SU-DHL-6 (cell line): ENCODE data around the gene FUBP1.

ENCODE experiments used
- H2AFZ ChIP-seq: fragments of 200-600 bp; sonication (generic); 2 replicates; pipeline ENCODE4 v1.6.1; 2014; ENCODE audit warnings: low read depth, mild to moderate bottlenecking, moderate library complexity, mixed read lengths, antibody characterized with exemption, low read length; ENCODE audit not compliant: severe bottlenecking
- H3F3A ChIP-seq: fragments of 200-600 bp; shearing (Covaris generic); 2 replicates; pipeline ENCODE4 v1.6.0; 2016; ENCODE audit warnings: antibody characterized with exemption, mild to moderate bottlenecking; ENCODE audit not compliant: insufficient read depth
- H3K27ac ChIP-seq: fragments of 200-600 bp; sonication (generic); 2 replicates; pipeline ENCODE4 v1.5.1; 2016; ENCODE audit warnings: low read depth, mild to moderate bottlenecking, low read length, moderate library complexity, mixed read lengths
- H3K27me3 ChIP-seq: fragments of 200-600 bp; sonication (generic), shearing (Covaris generic); 2 replicates; pipeline ENCODE4 v1.6.0; 2014; ENCODE audit warnings: mild to moderate bottlenecking, low read length
- H3K36me3 ChIP-seq: fragments of 200-600 bp; sonication (generic); 2 replicates; pipeline ENCODE4 v1.6.1; 2014; ENCODE audit warnings: mild to moderate bottlenecking, low read length, mixed read lengths
- H3K4me2 ChIP-seq: fragments of 300-600, 200-600 bp; shearing (Covaris generic), sonication (generic); 2 replicates; pipeline ENCODE4 v1.6.0; 2014; ENCODE audit warnings: low read length, low read depth, mild to moderate bottlenecking; ENCODE audit not compliant: poor library complexity, severe bottlenecking
- H3K4me3 ChIP-seq: fragments of 200-600 bp; sonication (generic); 2 replicates; pipeline ENCODE4 v1.5.1; 2014; ENCODE audit warnings: antibody characterized with exemption, low read length, mild to moderate bottlenecking, mixed read lengths; ENCODE audit not compliant: insufficient read depth, poor library complexity, severe bottlenecking
- H3K79me2 ChIP-seq: fragments of 200-600 bp; sonication (generic); 2 replicates; pipeline ENCODE4 v1.6.1; 2014; ENCODE audit warnings: mild to moderate bottlenecking, low read length, moderate library complexity; ENCODE audit not compliant: insufficient read depth
- H3K9ac ChIP-seq: fragments of 200-600 bp; sonication (generic); 2 replicates; pipeline ENCODE4 v1.7.0; 2014; ENCODE audit warnings: mild to moderate bottlenecking, low read length
- H3K9me2 ChIP-seq: fragments of 200-600 bp; sonication (generic); replicated peaks from 2 replicates; pipeline ENCODE4 v1.6.1; 2014; ENCODE audit warnings: low read length; ENCODE audit not compliant: insufficient read depth
- H3K9me3 ChIP-seq: fragments of 200-600 bp; sonication (generic); 2 replicates; pipeline ENCODE4 v1.6.1; 2014; ENCODE audit warnings: low read length, mixed read lengths; ENCODE audit not compliant: insufficient read depth
- H4K20me1 ChIP-seq: fragments of 200-600 bp; sonication (generic); 2 replicates; pipeline ENCODE4 v1.6.1; 2014; ENCODE audit warnings: low read depth, mild to moderate bottlenecking, antibody characterized with exemption, low read length, moderate library complexity, mixed read lengths
- CTCF ChIP-seq: fragments of 200-600 bp; sonication (generic); IDR thresholded peaks from one replicate; pipeline ENCODE4 v1.5.1; 2017; ENCODE audit warnings: antibody characterized with exemption, mild to moderate bottlenecking, low read length, moderate library complexity; ENCODE audit not compliant: insufficient read depth, poor library complexity, severe bottlenecking
- EZH2phosphoT487 ChIP-seq: fragments of 200-600 bp; sonication (generic), shearing (Covaris generic); conservative IDR thresholded peaks from 2 replicates; pipeline ENCODE4 v1.6.1; 2018; ENCODE audit warnings: mild to moderate bottlenecking, antibody characterized with exemption, low read length, moderate library complexity, mixed read lengths

The FUBP1 gene

GRCh38 chr1:77975907-77976306 lies 3.0 kb downstream of the FUBP1 start:
- peak overlapping the region; percentile 87 for H3K4me3 ChIP-seq
- peaks cover 3% of the 10 kb centered on the region; the same call in 1 of the 2 replicates for H3F3A ChIP-seq
- peak overlapping the region; percentile 73 for H3K4me2 ChIP-seq
- peak overlapping the region; percentile 4; the same call in 1 of the 2 replicates for H3K27ac ChIP-seq
- H3K9me2 ChIP-seq, result no peaks in the 10 kb centered on the region
- no peak overlapping the region for H2AFZ ChIP-seq
- no peak for TF ChIP-seq CTCF
- TF ChIP-seq EZH2phosphoT487, result no peak
- peak overlapping the region; percentile 95 for H3K9ac ChIP-seq
- no peaks in the 10 kb centered on the region for H3K9me3 ChIP-seq
- H3K36me3 ChIP-seq, result peaks cover 40% of the 10 kb centered on the region
- peaks cover 58% of the 10 kb centered on the region for H4K20me1 ChIP-seq
- peaks cover 94% of the 10 kb centered on the region for H3K79me2 ChIP-seq
- H3K27me3 ChIP-seq, result no peaks in the 10 kb centered on the region

- H3K9me2 ChIP-seq, result no peaks in the 10 kb centered on the region
- peak overlapping the region; percentile 4; the same call in 1 of the 2 replicates for H3K27ac ChIP-seq
- H3K9me3 ChIP-seq, result no peaks in the 10 kb centered on the region
- H3F3A ChIP-seq, result peaks cover 3% of the 10 kb centered on the region; the same call in 1 of the 2 replicates
- peak overlapping the region; percentile 95 for H3K9ac ChIP-seq
- H3K79me2 ChIP-seq, result peaks cover 94% of the 10 kb centered on the region
- no peak overlapping the region for H2AFZ ChIP-seq
- peak overlapping the region; percentile 87 for H3K4me3 ChIP-seq
- H4K20me1 ChIP-seq, result peaks cover 59% of the 10 kb centered on the region
- H3K36me3 ChIP-seq, result peaks cover 40% of the 10 kb centered on the region
- TF ChIP-seq CTCF (no peak), EZH2phosphoT487 (no peak)
- no peaks in the 10 kb centered on the region for H3K27me3 ChIP-seq
- H3K4me2 ChIP-seq, result peak overlapping the region; percentile 73
Observed at GRCh38 chr1:77975386-77975785, 3.5 kb downstream of the FUBP1 start.

GRCh38 chr1:77972080-77972479 lies 6.8 kb downstream of the FUBP1 start:
- no peak overlapping the region for H3K4me2 ChIP-seq
- H3K9me3 ChIP-seq, result no peaks in the 10 kb centered on the region
- TF ChIP-seq EZH2phosphoT487 (no peak), CTCF (no peak)
- no peaks in the 10 kb centered on the region for H3K9me2 ChIP-seq
- H3K27ac ChIP-seq, result no peak overlapping the region
- peaks cover 100% of the 10 kb centered on the region for H3K79me2 ChIP-seq
- no peak overlapping the region for H2AFZ ChIP-seq
- peaks cover 77% of the 10 kb centered on the region for H4K20me1 ChIP-seq
- H3K36me3 ChIP-seq, result peaks cover 65% of the 10 kb centered on the region
- no peaks in the 10 kb centered on the region for H3K27me3 ChIP-seq
- H3F3A ChIP-seq, result peaks cover 22% of the 10 kb centered on the region
- no peak overlapping the region for H3K4me3 ChIP-seq
- no peak overlapping the region for H3K9ac ChIP-seq
